Measurements from ENCODE around the gene UBXN1.

GRCh38 chr11:62646825-62647608, 31.9 kb downstream of the UBXN1 start:
- no peak for TF ChIP-seq CTCF (IDR thresholded peaks at IDR 0.05; ENCODE audit: poor library complexity)
- TF ChIP-seq EZH2 (IDR thresholded peaks at IDR 0.05; ENCODE audit: borderline replicate concordance): no peak
- TF ChIP-seq EZH2phosphoT487 (IDR thresholded peaks at IDR 0.05; ENCODE audit: low read depth, severe bottlenecking, unreplicated experiment): no peak
